ENCODE results near the gene OLFML2B.

DNA sequence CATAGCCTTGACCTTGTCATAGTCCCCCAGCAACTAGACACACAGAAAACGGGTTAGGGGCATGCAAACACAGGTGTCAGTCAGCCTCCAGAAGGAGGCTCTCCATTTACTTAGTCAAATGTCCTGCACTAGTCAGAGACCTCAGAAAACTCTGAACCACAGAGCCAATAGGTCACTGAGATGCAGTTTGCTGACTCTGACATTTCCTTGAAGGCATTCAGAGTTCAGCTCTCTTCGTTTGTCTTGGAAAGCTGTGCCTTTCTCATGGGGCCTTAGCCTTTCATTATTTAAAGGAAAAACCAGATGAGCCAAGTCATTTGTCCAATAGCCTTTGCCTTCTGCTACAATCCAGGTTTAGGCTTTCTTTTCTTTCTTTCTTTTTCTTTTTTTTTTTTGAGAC is 3.5 kb downstream of the OLFML2B start:
- TF ChIP-seq CTCF (IDR thresholded peaks at IDR 0.05) (no peak), POLR2A (IDR thresholded peaks at IDR 0.05) (no peak)

Data from Peyer's patch (tissue), 4 donors.